ENCODE results near the gene OTOP2.
A peak's percentile ranks its signal among the peaks of the same experiment; 100 is the strongest.

The OTOP2 gene

GRCh38 chr17:74970395-74970794 is 46.3 kb downstream of the OTOP2 start:
- no peaks in the 10 kb centered on the region for H3K9me3 Mint-ChIP-seq
- peaks cover 65% of the 10 kb centered on the region for H3K27me3 Mint-ChIP-seq (ENCODE audit: low read depth)
- H3K4me3 Mint-ChIP-seq = peak overlapping the region; percentile 62 to 74 (median 69)
- H3K36me3 Mint-ChIP-seq (ENCODE audit: low read depth) = no peaks in the 10 kb centered on the region
- TF ChIP-seq CTCF (IDR thresholded peaks at IDR 0.05; ENCODE audit: unreplicated experiment in 3 of 3) = no peak
- no peak overlapping the region for H3K27ac Mint-ChIP-seq
- peaks cover 6% of the 10 kb centered on the region for H3K4me1 Mint-ChIP-seq

- peaks cover 72% of the 10 kb centered on the region for H3K27me3 Mint-ChIP-seq (ENCODE audit: low read depth)
- H3K4me1 Mint-ChIP-seq = peaks cover 6% of the 10 kb centered on the region
- no peaks in the 10 kb centered on the region for H3K36me3 Mint-ChIP-seq (ENCODE audit: low read depth)
- TF ChIP-seq CTCF (IDR thresholded peaks at IDR 0.05; ENCODE audit: unreplicated experiment in 3 of 3) = no peak
- H3K4me3 Mint-ChIP-seq = peak overlapping the region; percentile 69 to 74 (median 72)
- H3K9me3 Mint-ChIP-seq = no peaks in the 10 kb centered on the region
- no peak overlapping the region for H3K27ac Mint-ChIP-seq
These were observed 47.2 kb downstream of the OTOP2 start for GRCh38 chr17:74971069-74971841.

- Mint-ChIP-seq H3K4me3 (peak overlapping the region; percentile 69 to 74 (median 72)), H3K27me3 (ENCODE audit: low read depth) (peaks cover 77% of the 10 kb centered on the region), H3K9me3 (no peaks in the 10 kb centered on the region), H3K27ac (no peak overlapping the region), H3K4me1 (peaks cover 6% of the 10 kb centered on the region), H3K36me3 (ENCODE audit: low read depth) (no peaks in the 10 kb centered on the region)
- no peak for TF ChIP-seq CTCF (IDR thresholded peaks at IDR 0.05; ENCODE audit: unreplicated experiment in 3 of 3)
These were observed 47.7 kb downstream of the OTOP2 start for GRCh38 chr17:74971842-74972106.

GRCh38 chr17:74972107-74972972 is 48.3 kb downstream of the OTOP2 start, which contains the start of gene HID1:
TSS of gene HID1 (minus strand) at chr17:74972759. CDS start at chr17:74972656, 103 bp downstream.
- H3K27ac Mint-ChIP-seq = no peak within 1 kb of the TSS
- peaks cover 79% of the 10 kb centered on the region for H3K27me3 Mint-ChIP-seq (ENCODE audit: low read depth)
- H3K9me3 Mint-ChIP-seq = no peaks in the 10 kb centered on the region
- H3K4me3 Mint-ChIP-seq = peak within 1 kb of the TSS; percentile 73 to 80 (median 79)
- no peak for TF ChIP-seq CTCF (IDR thresholded peaks at IDR 0.05; ENCODE audit: unreplicated experiment in 3 of 3)
- peaks cover 6% of the 10 kb centered on the region for H3K4me1 Mint-ChIP-seq
- H3K36me3 Mint-ChIP-seq (ENCODE audit: low read depth) = no peaks in the 10 kb centered on the region

GRCh38 chr17:74972973-74973328 is 48.9 kb downstream of the OTOP2 start:
- no peaks in the 10 kb centered on the region for H3K36me3 Mint-ChIP-seq (ENCODE audit: low read depth)
- TF ChIP-seq CTCF (IDR thresholded peaks at IDR 0.05; ENCODE audit: unreplicated experiment in 3 of 3) = no peak
- H3K4me1 Mint-ChIP-seq = peaks cover 9% of the 10 kb centered on the region
- H3K27ac Mint-ChIP-seq = no peak overlapping the region
- no peaks in the 10 kb centered on the region for H3K9me3 Mint-ChIP-seq
- peak overlapping the region; percentile 73 to 80 (median 79) for H3K4me3 Mint-ChIP-seq
- peaks cover 79% of the 10 kb centered on the region for H3K27me3 Mint-ChIP-seq (ENCODE audit: low read depth)
